Heart left ventricle (tissue), 16 donors: Measurements from ENCODE around the gene SYAP1. TPM values are rescaled to one million over a fixed set of nuclear protein-coding genes. Genes with fewer than 3 reads are reported as not detected.

Source experiments
- ATAC-seq, 4 donors: fragments of 200-7000 bp; cut with Tn5 transposase; one replicate each; pipeline ENCODE4 v1.9.1; 2020 to 2022; ENCODE audit warnings: moderate library complexity in 4 of 4, mild to moderate bottlenecking in 3 of 4, moderate number of reproducible peaks in 1 of 4
- DNase-seq, 5 donors: peaks; one replicate each; pipeline ENCODE4 v3.0.0-alpha.2; 2020
- H3K27ac ChIP-seq, 12 donors: fragments of 200-600 bp; sonication (generic) in 4 of 12; one replicate each; pipeline versions ENCODE4 v1.5.0 to v1.8.0; 2016 to 2022; ENCODE audit warnings: mild to moderate bottlenecking in 2 of 12
- H3K27me3 ChIP-seq, 9 donors: fragments of 200-600 bp; sonication (generic) in 2 of 9; one replicate each; pipeline versions ENCODE4 v1.5.1 to v1.8.0; 2016 to 2022; ENCODE audit warnings: mild to moderate bottlenecking in 3 of 9
- H3K36me3 ChIP-seq, 9 donors: fragments of 200-600 bp; sonication (generic) in 2 of 9; one replicate each; pipeline versions ENCODE4 v1.5.0 to v1.8.0; 2018 to 2022; ENCODE audit warnings: mild to moderate bottlenecking in 2 of 9
- H3K4me1 ChIP-seq, 12 donors: fragments of 200-600 bp; sonication (generic) in 4 of 12; one replicate each; pipeline versions ENCODE4 v1.5.0 to v1.8.0; 2016 to 2022; ENCODE audit warnings: mild to moderate bottlenecking in 3 of 12
- H3K4me3 ChIP-seq, 12 donors: fragments of 200-600 bp; sonication (generic) in 4 of 12; one replicate each; pipeline versions ENCODE4 v1.5.0 to v1.8.0; 2017 to 2022; ENCODE audit warnings: mild to moderate bottlenecking in 9 of 12, moderate library complexity in 4 of 12
- H3K9me3 ChIP-seq, 12 donors: fragments of 200-600 bp; sonication (generic) in 4 of 12; one replicate each; pipeline versions ENCODE4 v1.5.0 to v1.8.0; 2016 to 2022; ENCODE audit warnings: mild to moderate bottlenecking in 1 of 12
- CTCF ChIP-seq, 12 donors: fragments of 200-600 bp; sonication (generic) in 4 of 12; IDR thresholded peaks; one replicate each; pipeline versions ENCODE4 v1.5.0 to v1.8.0; 2018 to 2022; ENCODE audit warnings: antibody characterized with exemption in 12 of 12, mild to moderate bottlenecking in 5 of 12
- POLR2A ChIP-seq, 2 donors: fragments of 450-650 bp; IDR thresholded peaks; one replicate each; pipeline ENCODE4 v1.6.1; 2017; ENCODE audit warnings: antibody characterized with exemption in 2 of 2, mild to moderate bottlenecking in 2 of 2, moderate library complexity in 2 of 2
- WGBS, 4 donors: extraction: QIAGEN DNeasy Blood & Tissue Kit in 2 of 4; methylation state at CpG; one replicate each; pipeline versions ENCODE4 v1.1.5 to v1.1.7; 2013 to 2018; 5-methylcytosine and 5-hydroxymethylcytosine counted together
- intact Hi-C, 10 donors: fragments of 100-400 bp; cut with DNase I; formaldehyde crosslinking; loops; one replicate each; pipeline versions ENCODE4 v1.11.1 to v1.14.2; 2022
- polyA plus RNA-seq, 2 donors: library from polyadenylated mRNA; stranded (reverse); fragments of 200-250 nt; gene quantifications; one replicate each; pipeline ENCODE4 v1.2.3, GENCODE V29; 2013
- total RNA-seq, 9 donors: library from RNA; depleted of rRNA in 2 of 9; stranded (reverse); fragments of >200 nt in 2 of 9; fragmentation: NEBNext Ultra II Directional in 3 of 9; extraction: Animal tissue kit (Norgen Biotek cat#: 25700) in 3 of 9; gene quantifications; one replicate each; pipeline versions ENCODE4 v1.1.0 to v1.2.4, GENCODE V29; 2016 to 2023
- donor health status: ischemic (EF 13 %, LVEDD 7.1; RV severe dilation, severe dysfunction).
- donor health status: healthy with polysubstance abuse.
- donor health status: DM: no; HTN: yes; CAD: no.
- donor health status: DM: no; HTN: no; CAD: no.
- donor health status: ischemic (EF 25% LVEDD 6.9; RV normal size, moderate dysfunction).
- donor health status: ischemic (EF 25% LVEDD 5.7; RV mildly dilated, moderate dysfunction).
- donor health status: healthy.
- donor health status: DM: yes; HTN: yes; CAD: no.
- donor health status: ischemic (EF 35%, LVEDD 5.7; RV mildly dilated, moderate dysfunction).
- donor health status: nonischemic (EF 11% LVEDD 7.7; RV severe dilation, severe dysfunction).
- donor health status: DM: yes; HTN: yes; CAD: no.
- donor health status: PGD.
- donor health status: ischemic (EF 29% LVEDD 5.4; RV normal size, mild dysfunction).
- donor health status: nonischemic (EF 23%, LVEDD 6.1; RV moderate dilation, normal function).

Gene SYAP1
- total and polyA plus RNA-seq, 11 donors: 10.1 to 23.4 (median 17.1) TPM

GRCh38 chrX:16786139-16786790 lies 66.9 kb downstream of the SYAP1 start, which contains the start of gene TXLNG:
TXLNG (plus strand) TSS chrX:16786466; CDS start chrX:16786488, 22 bp downstream.
- DNase-seq (peak; percentile 95 to 100 (median 96)), ATAC-seq (peak; percentile 99 to 100 (median 100))
- WGBS, 4 donors: 0 to 1% (median 1%) methylated on average over 34 to 59 of the region's 59 CpGs
- Histone ChIP-seq H3K4me1 (peaks cover 0 to 16% (median 6%) of the 10 kb centered on the region in 12 donors), H3K4me3 (peak within 1 kb of the TSS; percentile 63 to 93 (median 78)), H3K36me3 (peaks cover 0 to 8% (median 3%) of the 10 kb centered on the region in 9 donors), H3K27me3 (no peaks in the 10 kb centered on the region), H3K9me3 (no peaks in the 10 kb centered on the region), H3K27ac (peak within 1 kb of the TSS; percentile 47 to 93 (median 84))
- intact Hi-C loops: loop anchor here in 3 of 10 donors (2.0 to 10.0 kb wide), 4 partner anchors 61 to 86 kb away; partner anchors contain the start of genes SYAP1 (in 2 of the 3) and RBBP7 (in 1 of the 3)
- TF ChIP-seq POLR2A (IDR thresholded peaks at IDR 0.05) (peak in 1 of 2 donors; percentile 85), CTCF (IDR thresholded peaks at IDR 0.05) (no peak)

GRCh38 chrX:16786791-16787735 lies 67.7 kb downstream of the SYAP1 start:
- ATAC-seq: peak in 2 of 4 donors; percentile 6 to 16
- peak overlapping the region; percentile 63 to 93 (median 78) for H3K4me3 ChIP-seq
- intact Hi-C loops: loop anchor here in 3 of 10 donors (2.0 to 10.0 kb wide), 4 partner anchors 62 to 85 kb away; partner anchors contain the start of genes SYAP1 (in 2 of the 3) and RBBP7 (in 1 of the 3)

GRCh38 chrX:16788477-16788876 lies 69.1 kb downstream of the SYAP1 start:
- intact Hi-C loops: loop anchor here in 3 of 10 donors (5.0 to 10.0 kb wide), 3 partner anchors 64 to 84 kb away; partner anchors contain the start of genes RBBP7 (in 1 of the 3) and SYAP1 (in 1 of the 3)
- 68 to 78% (median 73%) methylated on average over 5 of the region's 5 CpGs for WGBS, 4 donors
- TF ChIP-seq CTCF (IDR thresholded peaks at IDR 0.05) (no peak), POLR2A (IDR thresholded peaks at IDR 0.05) (no peak)
- Histone ChIP-seq H3K27me3 (no peaks in the 10 kb centered on the region), H3K4me1 (peaks cover 0 to 16% (median 6%) of the 10 kb centered on the region in 12 donors), H3K27ac (no peak overlapping the region), H3K36me3 (peaks cover 0 to 15% (median 3%) of the 10 kb centered on the region in 9 donors), H3K9me3 (no peaks in the 10 kb centered on the region), H3K4me3 (no peak overlapping the region)
- DNase-seq (no peak), ATAC-seq (no peak)

More at GRCh38 chrX:16786791-16787735, 67.7 kb downstream of the SYAP1 start:
- Histone ChIP-seq H3K4me1 (peaks cover 0 to 16% (median 6%) of the 10 kb centered on the region in 12 donors), H3K27ac (peak overlapping the region; percentile 47 to 93 (median 84)), H3K36me3 (peaks cover 0 to 15% (median 3%) of the 10 kb centered on the region in 9 donors), H3K9me3 (no peaks in the 10 kb centered on the region), H3K27me3 (no peaks in the 10 kb centered on the region)
- WGBS, 4 donors: 2 to 14% (median 6%) methylated on average over 21 to 72 of the region's 73 CpGs
- TF ChIP-seq POLR2A (IDR thresholded peaks at IDR 0.05) (no peak), CTCF (IDR thresholded peaks at IDR 0.05) (no peak)
- peak in 4 of 5 donors; percentile 18 to 58 (median 37) for DNase-seq
